ENCODE measurements around the gene LHFPL6. TPM values are rescaled to one million over a fixed set of nuclear protein-coding genes. Genes with fewer than 3 reads are reported as not detected.

LHFPL6 gene
- total RNA-seq = 10.6 and 19.1 TPM in 2 replicates

DNA sequence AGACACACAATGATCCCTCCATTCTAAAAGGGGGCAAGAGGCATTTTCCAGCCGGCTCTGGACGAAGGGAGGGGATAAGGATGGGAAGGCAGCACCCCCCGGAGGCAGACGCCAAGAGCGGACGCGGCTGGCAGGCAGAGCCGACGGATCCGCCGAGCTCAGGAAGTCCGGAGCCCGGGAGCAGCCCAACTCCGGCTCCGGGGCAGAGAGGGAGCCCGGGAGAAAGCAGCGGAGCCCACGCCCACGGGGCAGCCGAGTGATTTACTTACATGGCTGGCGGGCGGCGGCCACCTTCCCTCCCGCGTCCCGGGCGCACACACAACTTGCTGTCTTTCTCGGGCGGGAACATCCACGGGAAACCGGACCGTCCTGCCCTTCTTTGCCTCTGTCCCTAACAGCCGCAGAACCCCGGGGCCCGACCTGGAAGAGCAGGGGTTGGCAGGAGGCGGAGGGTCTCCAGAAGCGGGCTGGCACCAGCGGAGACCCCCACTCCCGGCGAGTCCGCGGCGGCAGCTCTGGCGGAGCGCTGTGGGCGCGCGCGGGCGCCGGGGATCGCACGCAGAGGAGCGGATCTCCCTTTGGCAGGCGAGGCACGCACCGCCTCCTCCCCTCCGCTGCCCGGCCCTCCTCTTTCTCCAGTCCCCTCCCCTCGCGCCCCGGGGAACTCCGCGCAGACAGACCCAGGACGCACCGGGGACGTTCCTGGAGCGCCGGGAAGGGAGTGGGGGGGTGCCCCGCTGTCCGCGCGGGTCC lies at the start of gene LHFPL6:
LHFPL6 (minus strand) TSS at position 580 of the 753 bp plus-strand sequence.
- DNase-seq (ENCODE audit: extremely low read depth, low read depth, low spot score) = no peak

DNA sequence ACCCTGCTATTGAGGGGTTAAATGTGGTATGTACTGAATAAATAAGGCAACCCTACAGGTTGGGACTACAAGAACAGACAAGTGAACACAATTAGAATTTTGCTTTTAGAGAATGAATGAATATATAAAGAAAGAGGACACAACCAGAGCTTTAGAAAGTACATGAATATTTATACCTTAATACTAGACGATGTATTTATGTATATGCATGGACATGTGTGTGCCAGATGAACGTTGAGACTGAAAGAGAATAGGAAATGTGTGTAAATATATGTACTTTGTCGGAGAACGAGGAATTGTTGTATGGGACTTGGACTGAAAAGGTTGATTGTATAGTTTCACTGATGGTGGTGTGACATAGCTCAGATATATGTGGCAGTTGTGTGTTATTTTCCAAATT lies 43.1 kb upstream of the LHFPL6 start:
- DNase-seq (ENCODE audit: extremely low read depth, low read depth, low spot score) = no peak

DNA sequence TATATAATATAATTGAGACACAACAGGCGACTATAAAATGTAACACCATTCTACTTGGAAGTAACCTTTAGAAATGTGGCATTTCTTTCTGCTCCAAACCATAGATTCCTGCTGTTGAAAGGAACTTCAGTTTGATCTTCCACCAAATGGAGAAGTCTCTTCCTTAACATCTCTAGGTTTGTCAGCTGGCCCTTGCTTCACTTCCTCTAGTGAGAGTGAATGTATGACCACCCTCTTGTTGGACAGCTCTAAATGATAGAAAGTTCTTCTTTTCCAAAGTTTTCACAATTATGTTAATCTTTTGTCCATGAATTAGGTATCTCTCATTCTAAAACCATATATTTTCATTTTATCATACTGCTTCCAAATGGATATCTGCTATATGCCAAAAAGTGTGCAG lies 38.7 kb upstream of the LHFPL6 start:
- DNase-seq (ENCODE audit: extremely low read depth, low read depth, low spot score) = no peak

DNA sequence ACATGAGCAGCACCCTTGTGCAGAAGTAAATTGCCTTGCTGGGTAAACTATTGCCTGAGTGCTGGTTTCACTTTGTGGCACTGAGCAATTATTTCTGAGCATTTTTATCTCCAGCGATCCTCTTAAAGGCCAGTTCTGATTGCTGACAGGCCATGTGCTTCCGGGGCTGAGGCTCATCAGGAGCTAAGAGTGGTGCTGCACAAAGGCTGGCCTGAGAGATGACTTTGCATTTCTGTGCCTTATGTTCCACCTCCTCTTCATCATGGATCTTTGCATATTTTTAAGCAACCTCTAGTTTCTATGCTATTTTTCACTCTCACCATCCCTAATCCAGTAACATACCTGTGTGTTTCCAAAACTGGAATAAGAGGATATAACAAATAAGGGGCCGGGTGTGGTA lies 34.9 kb upstream of the LHFPL6 start:
- DNase-seq (ENCODE audit: extremely low read depth, low read depth, low spot score) = no peak

DNA sequence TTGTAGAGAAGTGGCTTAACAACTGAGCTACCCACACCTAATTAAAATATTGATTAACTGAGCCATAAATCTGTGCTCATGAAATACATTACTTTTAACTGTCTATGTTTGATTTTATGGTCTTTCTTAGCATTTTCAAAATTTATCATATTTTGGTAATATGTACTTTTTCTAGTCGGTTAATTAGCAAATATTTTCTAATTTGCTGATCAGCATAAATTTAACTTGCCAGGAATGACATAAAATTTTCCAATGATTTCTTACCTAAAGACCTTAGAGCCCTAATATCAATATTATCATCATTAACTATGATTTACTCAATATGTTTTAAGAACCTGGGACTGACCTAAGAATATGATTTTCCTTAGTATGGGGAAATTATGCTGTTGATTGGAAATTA lies 32.6 kb upstream of the LHFPL6 start:
- no peak for DNase-seq (ENCODE audit: extremely low read depth, low read depth, low spot score)

DNA sequence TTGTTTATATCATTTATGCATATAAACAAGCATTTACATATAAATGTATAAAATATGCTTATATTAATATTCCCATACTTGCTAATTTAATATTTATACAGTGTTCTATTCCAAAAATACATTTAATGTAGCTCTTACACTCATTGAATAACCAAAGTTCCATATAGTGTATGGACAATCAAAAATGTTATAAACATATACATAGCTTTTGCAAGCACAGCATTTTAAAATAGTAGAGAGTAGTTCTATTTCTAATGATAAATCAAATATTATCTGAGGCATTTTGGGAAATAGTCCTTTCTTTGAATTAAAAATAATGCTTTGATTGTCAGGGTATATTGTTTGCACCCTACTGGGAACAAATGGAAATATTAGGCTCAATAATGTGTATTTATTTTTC lies 30.0 kb upstream of the LHFPL6 start:
- DNase-seq (ENCODE audit: extremely low read depth, low read depth, low spot score) = no peak

GRCh38 chr13:39631307-39631706 lies 28.3 kb upstream of the LHFPL6 start:
- no peak for DNase-seq (ENCODE audit: extremely low read depth, low read depth, low spot score)

DNA sequence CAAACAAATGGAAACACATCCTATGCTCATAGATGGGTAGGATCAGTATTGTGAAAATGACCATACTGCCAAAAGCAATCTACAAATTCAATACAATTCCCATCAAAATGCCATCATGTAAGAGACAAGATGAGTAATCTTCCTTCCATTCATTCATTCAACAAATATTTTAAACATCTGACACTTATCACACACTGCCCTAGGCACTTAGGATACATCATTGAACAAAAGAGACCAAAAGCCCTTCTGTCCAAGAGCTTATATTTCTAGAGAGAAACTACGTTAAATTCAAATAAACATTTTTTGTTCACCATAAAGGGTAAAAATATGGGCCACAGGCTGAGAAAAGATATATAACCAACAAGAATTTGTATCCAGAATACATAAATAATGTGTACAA lies 20.5 kb upstream of the LHFPL6 start:
- no peak for DNase-seq (ENCODE audit: extremely low read depth, low read depth, low spot score)

- DNase-seq (ENCODE audit: extremely low read depth, low read depth, low spot score) = no peak
Measured at GRCh38 chr13:39618561-39618960, 15.6 kb upstream of the LHFPL6 start.

GRCh38 chr13:39616087-39616694 lies 13.2 kb upstream of the LHFPL6 start:
- peak; percentile 41 for DNase-seq (ENCODE audit: extremely low read depth, low read depth, low spot score)

GRCh38 chr13:39612023-39612637 lies 9.1 kb upstream of the LHFPL6 start:
- DNase-seq (ENCODE audit: extremely low read depth, low read depth, low spot score) = peak; percentile 57

DNA sequence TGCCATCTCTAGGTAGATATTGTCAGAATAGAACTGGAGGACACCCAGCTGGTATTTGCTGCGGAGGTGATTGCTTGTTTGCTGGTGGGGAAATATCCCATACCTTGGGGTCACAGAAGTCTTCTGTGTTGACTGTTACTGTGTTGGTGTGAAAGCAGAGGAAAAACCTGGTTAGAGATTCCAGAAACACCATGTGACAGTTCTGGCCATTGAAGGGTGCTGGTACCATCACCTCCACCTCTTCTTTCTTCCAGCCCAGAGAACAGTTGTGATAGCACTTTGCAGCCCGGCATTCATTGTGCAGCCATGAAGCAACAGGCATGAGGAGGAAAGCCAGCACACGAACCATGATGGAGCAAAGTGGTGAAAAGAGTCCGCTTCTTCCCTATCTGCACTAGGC lies 4.9 kb upstream of the LHFPL6 start:
- DNase-seq (ENCODE audit: extremely low read depth, low read depth, low spot score) = no peak

- DNase-seq (ENCODE audit: extremely low read depth, low read depth, low spot score) = no peak
Measured at GRCh38 chr13:39605677-39606320, 2.8 kb upstream of the LHFPL6 start.

DNA sequence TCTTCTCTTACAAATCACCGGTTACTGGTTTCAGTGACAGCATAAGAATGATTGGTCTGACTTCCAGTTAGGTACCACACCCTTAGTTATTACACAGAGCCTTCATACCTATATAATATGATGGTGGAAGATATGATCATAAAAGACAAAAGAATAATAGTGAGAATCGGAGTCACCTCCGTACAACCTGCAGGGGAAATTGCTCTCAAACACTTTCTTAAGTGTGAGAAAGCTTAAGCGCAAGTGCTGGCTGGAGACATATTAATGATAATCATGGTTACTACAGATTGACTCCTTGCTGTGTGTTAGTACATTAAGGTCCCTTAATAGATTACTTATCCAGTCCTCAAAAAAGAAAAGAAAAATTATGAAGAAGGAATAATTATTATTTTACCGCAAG lies 1.8 kb upstream of the LHFPL6 start:
- no peak for DNase-seq (ENCODE audit: extremely low read depth, low read depth, low spot score)

GRCh38 chr13:39603424-39603947 lies 493 bp upstream of the LHFPL6 start:
- DNase-seq (ENCODE audit: extremely low read depth, low read depth, low spot score) = no peak

- DNase-seq (ENCODE audit: extremely low read depth, low read depth, low spot score) = no peak
Measured at GRCh38 chr13:39602277-39602613, 748 bp downstream of the LHFPL6 start.

DNA sequence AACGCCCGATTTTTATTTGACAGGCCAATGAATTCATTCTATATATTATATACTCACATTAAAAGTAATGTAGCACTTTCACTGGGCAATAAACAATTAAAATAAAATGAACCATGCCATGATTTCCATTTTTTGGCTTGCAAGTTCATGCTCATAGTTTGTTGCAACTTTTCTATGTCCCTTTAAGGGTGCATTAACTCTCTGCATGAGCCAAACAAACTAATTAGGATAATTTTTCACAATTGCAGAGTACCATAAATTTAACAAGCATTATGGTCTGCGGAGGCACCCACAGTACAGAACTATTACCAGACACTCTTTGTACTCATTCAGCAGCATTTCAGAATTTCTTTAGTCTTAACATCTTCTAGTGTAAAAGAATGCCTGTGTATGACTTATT lies 1.4 kb downstream of the LHFPL6 start:
- DNase-seq (ENCODE audit: extremely low read depth, low read depth, low spot score) = no peak

GRCh38 chr13:39600766-39601165 lies 2.2 kb downstream of the LHFPL6 start:
- no peak for DNase-seq (ENCODE audit: extremely low read depth, low read depth, low spot score)

DNA sequence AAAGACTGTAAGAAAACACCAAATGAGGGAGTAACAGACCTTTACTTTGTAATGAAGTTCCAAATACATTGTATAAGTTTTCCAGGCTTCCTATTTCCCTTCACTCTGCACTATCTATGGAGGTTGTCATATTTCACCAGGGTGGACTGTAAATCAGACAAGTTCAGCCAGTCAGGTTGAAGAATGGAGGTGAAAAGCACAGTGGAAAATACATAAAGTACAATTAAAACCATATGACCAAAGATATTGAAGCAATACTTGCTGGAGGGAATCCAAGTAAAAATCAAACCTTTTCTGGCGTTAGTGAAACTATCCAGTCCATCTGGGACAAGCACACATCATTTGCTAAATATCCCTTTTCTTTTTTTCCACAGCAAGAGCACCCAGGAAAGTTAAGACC lies 3.2 kb downstream of the LHFPL6 start:
- DNase-seq (ENCODE audit: extremely low read depth, low read depth, low spot score) = no peak

DNA sequence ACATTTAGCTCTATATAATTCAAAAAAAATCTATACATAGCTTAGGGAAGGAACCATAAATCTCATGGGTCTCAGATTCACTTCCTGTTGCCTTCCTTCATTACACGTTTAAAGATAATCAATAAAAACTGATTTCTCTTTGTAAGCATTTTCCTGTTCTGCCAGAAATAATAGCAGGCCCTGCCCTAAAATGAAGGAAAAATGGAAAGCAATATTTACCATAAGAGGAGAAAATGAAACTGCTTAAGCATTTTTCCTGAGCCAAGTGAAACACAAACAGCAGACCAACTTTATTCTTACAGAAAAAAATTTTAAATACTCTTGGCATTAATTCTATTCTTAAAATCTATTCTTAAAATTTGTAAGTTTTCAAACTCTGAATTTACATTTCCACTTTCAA lies 4.0 kb downstream of the LHFPL6 start:
- no peak for DNase-seq (ENCODE audit: extremely low read depth, low read depth, low spot score)

- no peak for DNase-seq (ENCODE audit: extremely low read depth, low read depth, low spot score)
Measured at GRCh38 chr13:39597838-39598237, 5.2 kb downstream of the LHFPL6 start.

DNA sequence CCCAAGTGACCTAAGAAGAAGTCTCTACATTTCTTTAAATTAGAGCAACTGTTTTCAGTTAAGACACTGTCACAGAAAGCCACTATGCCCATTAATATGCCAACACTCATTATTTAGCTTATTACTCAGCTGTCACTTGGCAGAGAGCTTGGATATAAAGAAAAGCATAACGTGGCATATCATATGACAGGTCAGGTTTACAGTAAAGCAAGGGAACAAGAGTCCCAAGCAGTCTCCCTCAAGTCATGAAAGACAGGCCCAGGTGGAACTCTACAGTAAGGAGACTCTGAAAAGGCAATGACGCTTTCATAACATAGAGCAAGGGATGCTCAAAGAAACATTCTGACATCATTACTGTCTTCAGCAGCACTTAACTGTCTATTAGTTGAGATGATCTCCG lies 6.3 kb downstream of the LHFPL6 start:
- no peak for DNase-seq (ENCODE audit: extremely low read depth, low read depth, low spot score)
